NCI-H2196 treated with DMSO at 0.1 percent for 48 hours (cell line): Measurements from ENCODE around the gene TSHZ2.
"Not testable (repeated sequence)": the region's sequence is repeated elsewhere in the genome, so short reads cannot be mapped to it uniquely, and the experiment has no call there.

Experiments used
- DNase-seq: peaks from one replicate; lab custom pipeline; 2025; ENCODE audit not compliant: unreplicated experiment; lab: John Stamatoyannopoulos, UW

The TSHZ2 gene

GRCh38 chr20:53522026-53522425 lies 549.9 kb downstream of the TSHZ2 start:
- DNase-seq = no peak

- no peak for DNase-seq
Measured at GRCh38 chr20:53522696-53523095, 550.5 kb downstream of the TSHZ2 start.

GRCh38 chr20:53523615-53524014 lies 551.5 kb downstream of the TSHZ2 start:
- not testable (repeated sequence) for DNase-seq

- no peak for DNase-seq
Measured at GRCh38 chr20:53524589-53525312, 552.6 kb downstream of the TSHZ2 start.

- no peak for DNase-seq
Measured at GRCh38 chr20:53527196-53527595, 555.0 kb downstream of the TSHZ2 start.

- DNase-seq = no peak
Measured at GRCh38 chr20:53529658-53530057, 557.5 kb downstream of the TSHZ2 start.

- no peak for DNase-seq
Measured at GRCh38 chr20:53530440-53530839, 558.3 kb downstream of the TSHZ2 start.

- not testable (repeated sequence) for DNase-seq
Measured at GRCh38 chr20:53532654-53533312, 560.6 kb downstream of the TSHZ2 start.

GRCh38 chr20:53533500-53533899 lies 561.3 kb downstream of the TSHZ2 start:
- DNase-seq = no peak

GRCh38 chr20:53534037-53534436 lies 561.9 kb downstream of the TSHZ2 start:
- no peak for DNase-seq

- DNase-seq = no peak
Measured at GRCh38 chr20:53535878-53536277, 563.7 kb downstream of the TSHZ2 start.

- DNase-seq = not testable (repeated sequence)
Measured at GRCh38 chr20:53536382-53536781, 564.2 kb downstream of the TSHZ2 start.

GRCh38 chr20:53539516-53539915 lies 567.4 kb downstream of the TSHZ2 start:
- no peak for DNase-seq
